K562 (cell line): ENCODE measurements around the gene KLK8. TPM values are rescaled to one million over a fixed set of nuclear protein-coding genes. Genes with fewer than 3 reads are reported as not detected.
A peak's percentile ranks its signal among the peaks of the same experiment; 100 is the strongest.

ENCODE experiments used
- BRF1 ChIP-seq: IDR thresholded peaks from 3 replicates; pipeline ENCODE4 v1.6.1; 2011; ENCODE audit warnings: borderline replicate concordance, mild to moderate bottlenecking; ENCODE audit not compliant: insufficient read length; ENCODE audit errors: extremely low read depth
- ERF ChIP-seq: fragments of 450-650 bp; formaldehyde crosslinking; IDR thresholded peaks from 2 replicates; pipeline ENCODE4 v1.4.0; 2020; ENCODE audit warnings: mild to moderate bottlenecking, mixed read lengths
- FIP1L1 ChIP-seq: fragments of 200-400 bp; formaldehyde crosslinking; IDR thresholded peaks from 2 replicates; pipeline ENCODE4 v1.6.1; 2018; ENCODE audit warnings: mild to moderate bottlenecking, low read depth, low read length; ENCODE audit not compliant: poor library complexity, severe bottlenecking
- FOS ChIP-seq: IDR thresholded peaks from 3 replicates; pipeline ENCODE4 v1.6.1; 2011; ENCODE audit not compliant: insufficient read length; ENCODE audit errors: extremely low read depth
- FOXK1 ChIP-seq: sonication (generic); formaldehyde crosslinking; IDR thresholded peaks from 2 replicates; pipeline ENCODE4 v1.8.0; 2022; ENCODE audit warnings: missing genetic modification reagents, mild to moderate bottlenecking, borderline replicate concordance
- GABPA ChIP-seq: fragments of 200-800 bp; sonication (Bioruptor generic); conservative IDR thresholded peaks from 2 replicates; pipeline ENCODE4 v1.6.1; 2016; ENCODE audit warnings: low read depth, missing genetic modification characterization, missing compliant biosample characterization
- IFI16 ChIP-seq: fragments of 250-450 bp; sonication (Bioruptor Pico); IDR thresholded peaks from 2 replicates; pipeline ENCODE4 v2.1.2; 2022; ENCODE audit warnings: mild to moderate bottlenecking, inconsistent platforms
- JUND ChIP-seq, 2 experiments: IDR thresholded peaks; 2 replicates in 1 of 2; 3 replicates in 1 of 2; pipeline ENCODE4 v1.6.1; 2011; ENCODE audit warnings: borderline replicate concordance in 2 of 2, low read depth in 2 of 2, low read length in 2 of 2, improper control_type of control experiment in 1 of 2, missing biosample characterization in 1 of 2, missing genetic modification characterization in 1 of 2, missing genetic modification reagents in 1 of 2
- MTA1 ChIP-seq: fragments of 450-650 bp; IDR thresholded peaks from 2 replicates; pipeline ENCODE4 v1.6.1; 2017; ENCODE audit warnings: borderline replicate concordance
- PHB2 ChIP-seq: fragments of 450-650 bp; IDR thresholded peaks from 2 replicates; pipeline ENCODE4 v1.6.1; 2017; ENCODE audit warnings: low read depth
- SMC3 ChIP-seq: conservative IDR thresholded peaks from 2 replicates; pipeline ENCODE4 v1.6.1; 2011; ENCODE audit warnings: low read depth, low read length, improper control_type of control experiment; ENCODE audit not compliant: insufficient read depth
- SP2 ChIP-seq: IDR thresholded peaks from 2 replicates; pipeline ENCODE4 v1.6.1; 2011; ENCODE audit warnings: mild to moderate bottlenecking, low read depth, low read length, moderate library complexity; ENCODE audit not compliant: poor library complexity, severe bottlenecking; ENCODE audit errors: extremely low read depth
- YBX1 ChIP-seq: fragments of 450-650 bp; IDR thresholded peaks from 2 replicates; pipeline ENCODE4 v1.7.1; 2016; ENCODE audit warnings: mild to moderate bottlenecking
- ZBTB17 ChIP-seq: fragments of 450-650 bp; formaldehyde crosslinking; IDR thresholded peaks from 2 replicates; pipeline ENCODE4 v1.4.0; 2020; ENCODE audit warnings: mild to moderate bottlenecking
- ZNF175 ChIP-seq: fragments of 200-800 bp; sonication (Bioruptor generic); IDR thresholded peaks from 2 replicates; pipeline ENCODE4 v1.6.1; 2016; ENCODE audit warnings: low read depth, mild to moderate bottlenecking, missing genetic modification characterization, missing compliant biosample characterization
- ZNF436 ChIP-seq: fragments of 250-450, 450-650 bp; sonication (Bioruptor Pico); formaldehyde crosslinking; IDR thresholded peaks from 2 replicates; pipeline ENCODE4 v1.7.0; 2020; ENCODE audit warnings: mild to moderate bottlenecking
- ZNF551 ChIP-seq: fragments of 250-450 bp; sonication (Bioruptor Pico); IDR thresholded peaks from 2 replicates; pipeline ENCODE4 v1.5.0; 2021; ENCODE audit warnings: mild to moderate bottlenecking, moderate library complexity
- ZNF668 ChIP-seq: fragments of 250-450 bp; sonication (Bioruptor Pico); IDR thresholded peaks from 2 replicates; pipeline ENCODE4 v1.8.0; 2022; ENCODE audit warnings: mild to moderate bottlenecking, inconsistent platforms
- polyA plus RNA-seq, 8 experiments: library from polyadenylated mRNA; depleted of rRNA in 4 of 8; stranded (reverse) in 5 of 8; unstranded in 3 of 8; fragments of >200 nt; fragmentation: Nextera tagmentation in 2 of 8; fragmentation: Illumina TruSeq in 1 of 8; extraction: Ambion mirVana in 2 of 8; extraction: Trizol in 1 of 8; gene quantifications; 2 replicates each; pipeline versions ENCODE4 v1.2.1 to v1.2.3, GENCODE V29; 2011 to 2014; ENCODE audit warnings: inconsistent platforms in 1 of 8, missing spikeins in 1 of 8
- total RNA-seq, 7 experiments: library from RNA; depleted of rRNA in 6 of 7; stranded (reverse); fragments of >200 nt in 6 of 7; fragmentation: Illumina TruSeq in 2 of 7; extraction: Trizol in 2 of 7; gene quantifications; 2 replicates each; pipeline versions ENCODE4 v1.2.1 to v1.2.3, GENCODE V29; 2011 to 2021; ENCODE audit warnings: low replicate concordance in 1 of 7
- TF ChIP-seq, protein P1 (sequence below): fragments of 450-650 bp; IDR thresholded peaks from 2 replicates; pipeline ENCODE4 v1.6.1; 2016; ENCODE audit warnings: antibody characterized with exemption
- TF ChIP-seq, protein P2 (sequence below), 3 experiments: IDR thresholded peaks in 2 of 3; conservative IDR thresholded peaks in 1 of 3; 2 replicates each; pipeline ENCODE4 v1.5.1; 2011 to 2012; ENCODE audit warnings: low read length in 3 of 3, mild to moderate bottlenecking in 3 of 3, control low read depth in 2 of 3, improper control_type of control experiment in 1 of 3, inconsistent platforms in 1 of 3, low read depth in 1 of 3, mixed read lengths in 1 of 3, moderate library complexity in 1 of 3; ENCODE audit not compliant: insufficient read depth in 2 of 3
- TF ChIP-seq, protein P3 (sequence below): fragments of 450-650 bp; conservative IDR thresholded peaks from 2 replicates; pipeline ENCODE4 v1.6.1; 2016; ENCODE audit warnings: missing genetic modification characterization, low read depth, mild to moderate bottlenecking, control low read depth, missing compliant biosample characterization
- TF ChIP-seq, protein P4 (sequence below): fragments of 450-650 bp; formaldehyde crosslinking; IDR thresholded peaks from 2 replicates; pipeline ENCODE4 v1.4.0; 2022; ENCODE audit warnings: missing genetic modification characterization

The KLK8 gene
- total and polyA plus RNA-seq, 9 of the 15 experiments (the other 6 are each of a cell fraction or from before 2014, with no cell fraction given): 0.37 to 1.7 (median 0.76) TPM

DNA sequence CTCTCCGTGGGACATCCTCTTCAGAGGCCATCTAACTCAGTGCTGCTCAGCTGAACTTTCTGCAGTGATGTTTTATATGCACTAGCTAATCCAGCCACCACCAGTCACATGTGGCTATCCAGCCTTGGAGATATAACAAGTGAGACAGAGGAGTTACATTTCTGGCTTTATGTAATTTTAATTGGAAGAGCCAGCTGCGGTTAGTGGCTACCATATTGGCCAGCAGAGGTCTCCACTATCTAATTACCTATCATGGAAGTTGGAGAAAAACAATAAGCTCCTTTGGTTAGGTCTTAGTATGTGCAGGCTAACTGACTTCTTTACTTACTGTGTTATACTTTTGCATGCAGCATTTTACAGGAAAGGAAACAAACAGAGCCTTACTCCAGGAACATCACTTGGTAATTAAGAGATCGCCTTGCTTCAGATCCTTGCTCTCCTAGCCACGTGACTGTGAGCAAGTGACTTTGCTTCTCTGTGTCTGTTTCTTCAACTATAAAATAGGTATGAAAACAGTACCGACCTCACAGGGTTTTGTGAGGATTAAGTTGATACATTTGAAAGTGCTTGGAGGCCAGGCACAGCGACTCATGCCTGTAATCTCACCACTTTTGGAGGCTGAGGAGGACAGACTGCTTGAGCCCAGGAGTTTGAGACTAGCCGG, 19.7 kb upstream of the KLK8 start (continued):
- TF ChIP-seq, protein P1, sequence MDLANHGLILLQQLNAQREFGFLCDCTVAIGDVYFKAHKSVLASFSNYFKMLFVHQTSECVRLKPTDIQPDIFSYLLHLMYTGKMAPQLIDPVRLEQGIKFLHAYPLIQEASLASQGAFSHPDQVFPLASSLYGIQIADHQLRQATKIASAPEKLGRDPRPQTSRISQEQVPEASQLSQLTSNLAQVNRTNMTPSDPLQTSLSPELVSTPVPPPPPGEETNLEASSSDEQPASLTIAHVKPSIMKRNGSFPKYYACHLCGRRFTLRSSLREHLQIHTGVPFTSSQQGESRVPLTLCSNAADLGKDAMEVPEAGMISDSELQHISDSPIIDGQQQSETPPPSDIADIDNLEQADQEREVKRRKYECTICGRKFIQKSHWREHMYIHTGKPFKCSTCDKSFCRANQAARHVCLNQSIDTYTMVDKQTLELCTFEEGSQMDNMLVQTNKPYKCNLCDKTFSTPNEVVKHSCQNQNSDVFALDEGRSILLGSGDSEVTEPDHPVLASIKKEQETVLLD: no peak
- TF ChIP-seq ZNF175 (CRISPR knock-in tag) (no peak), FOS (no peak), YBX1 (no peak), PHB2 (no peak), IFI16 (CRISPR knock-in tag) (no peak), SMC3 (peak; percentile 68), JUND (IDR thresholded peaks at IDR 0.05; ENCODE audit: borderline replicate concordance, low read depth, low read length) (0 out of 2 replicates have a peak, but pooled peaks have one; percentile 6), JUND (tag; IDR thresholded peaks at IDR 0.05; ENCODE audit: borderline replicate concordance, low read depth, low read length) (no peak), ZNF668 (no peak), ZBTB17 (CRISPR knock-in tag) (no peak), ZNF436 (no peak), FIP1L1 (no peak), ZNF551 (no peak), BRF1 (no peak), ERF (CRISPR knock-in tag) (no peak), GABPA (no peak), MTA1 (no peak), SP2 (no peak), FOXK1 (0 out of 2 replicates have a peak, but pooled peaks have one; percentile 35)
- TF ChIP-seq, protein P2, sequence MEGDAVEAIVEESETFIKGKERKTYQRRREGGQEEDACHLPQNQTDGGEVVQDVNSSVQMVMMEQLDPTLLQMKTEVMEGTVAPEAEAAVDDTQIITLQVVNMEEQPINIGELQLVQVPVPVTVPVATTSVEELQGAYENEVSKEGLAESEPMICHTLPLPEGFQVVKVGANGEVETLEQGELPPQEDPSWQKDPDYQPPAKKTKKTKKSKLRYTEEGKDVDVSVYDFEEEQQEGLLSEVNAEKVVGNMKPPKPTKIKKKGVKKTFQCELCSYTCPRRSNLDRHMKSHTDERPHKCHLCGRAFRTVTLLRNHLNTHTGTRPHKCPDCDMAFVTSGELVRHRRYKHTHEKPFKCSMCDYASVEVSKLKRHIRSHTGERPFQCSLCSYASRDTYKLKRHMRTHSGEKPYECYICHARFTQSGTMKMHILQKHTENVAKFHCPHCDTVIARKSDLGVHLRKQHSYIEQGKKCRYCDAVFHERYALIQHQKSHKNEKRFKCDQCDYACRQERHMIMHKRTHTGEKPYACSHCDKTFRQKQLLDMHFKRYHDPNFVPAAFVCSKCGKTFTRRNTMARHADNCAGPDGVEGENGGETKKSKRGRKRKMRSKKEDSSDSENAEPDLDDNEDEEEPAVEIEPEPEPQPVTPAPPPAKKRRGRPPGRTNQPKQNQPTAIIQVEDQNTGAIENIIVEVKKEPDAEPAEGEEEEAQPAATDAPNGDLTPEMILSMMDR (IDR thresholded peaks at IDR 0.05 in 2 of 3, conservative IDR thresholded peaks at IDR 0.05 in 1 of 3; ENCODE audit: insufficient read depth in 2 of 3, low read depth in 1 of 3, low read length in 3 of 3): peak; percentile 62 to 86 (median 78)
- TF ChIP-seq, protein P3, sequence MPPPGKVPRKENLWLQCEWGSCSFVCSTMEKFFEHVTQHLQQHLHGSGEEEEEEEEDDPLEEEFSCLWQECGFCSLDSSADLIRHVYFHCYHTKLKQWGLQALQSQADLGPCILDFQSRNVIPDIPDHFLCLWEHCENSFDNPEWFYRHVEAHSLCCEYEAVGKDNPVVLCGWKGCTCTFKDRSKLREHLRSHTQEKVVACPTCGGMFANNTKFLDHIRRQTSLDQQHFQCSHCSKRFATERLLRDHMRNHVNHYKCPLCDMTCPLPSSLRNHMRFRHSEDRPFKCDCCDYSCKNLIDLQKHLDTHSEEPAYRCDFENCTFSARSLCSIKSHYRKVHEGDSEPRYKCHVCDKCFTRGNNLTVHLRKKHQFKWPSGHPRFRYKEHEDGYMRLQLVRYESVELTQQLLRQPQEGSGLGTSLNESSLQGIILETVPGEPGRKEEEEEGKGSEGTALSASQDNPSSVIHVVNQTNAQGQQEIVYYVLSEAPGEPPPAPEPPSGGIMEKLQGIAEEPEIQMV (tag): no peak
- TF ChIP-seq, protein P4, sequence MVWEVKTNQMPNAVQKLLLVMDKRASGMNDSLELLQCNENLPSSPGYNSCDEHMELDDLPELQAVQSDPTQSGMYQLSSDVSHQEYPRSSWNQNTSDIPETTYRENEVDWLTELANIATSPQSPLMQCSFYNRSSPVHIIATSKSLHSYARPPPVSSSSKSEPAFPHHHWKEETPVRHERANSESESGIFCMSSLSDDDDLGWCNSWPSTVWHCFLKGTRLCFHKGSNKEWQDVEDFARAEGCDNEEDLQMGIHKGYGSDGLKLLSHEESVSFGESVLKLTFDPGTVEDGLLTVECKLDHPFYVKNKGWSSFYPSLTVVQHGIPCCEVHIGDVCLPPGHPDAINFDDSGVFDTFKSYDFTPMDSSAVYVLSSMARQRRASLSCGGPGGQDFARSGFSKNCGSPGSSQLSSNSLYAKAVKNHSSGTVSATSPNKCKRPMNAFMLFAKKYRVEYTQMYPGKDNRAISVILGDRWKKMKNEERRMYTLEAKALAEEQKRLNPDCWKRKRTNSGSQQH: no peak
